CMK (cell line): ENCODE results near the gene UNKL.
A peak's percentile ranks its signal among the peaks of the same experiment; 100 is the strongest.
"Not testable (repeated sequence)": the region's sequence is repeated elsewhere in the genome, so short reads cannot be mapped to it uniquely, and the experiment has no call there.

Source experiments
- DNase-seq: peaks from one replicate; pipeline ENCODE4 v3.0.0-alpha.2; 2010; ENCODE audit warnings: low read depth

Gene UNKL

DNA sequence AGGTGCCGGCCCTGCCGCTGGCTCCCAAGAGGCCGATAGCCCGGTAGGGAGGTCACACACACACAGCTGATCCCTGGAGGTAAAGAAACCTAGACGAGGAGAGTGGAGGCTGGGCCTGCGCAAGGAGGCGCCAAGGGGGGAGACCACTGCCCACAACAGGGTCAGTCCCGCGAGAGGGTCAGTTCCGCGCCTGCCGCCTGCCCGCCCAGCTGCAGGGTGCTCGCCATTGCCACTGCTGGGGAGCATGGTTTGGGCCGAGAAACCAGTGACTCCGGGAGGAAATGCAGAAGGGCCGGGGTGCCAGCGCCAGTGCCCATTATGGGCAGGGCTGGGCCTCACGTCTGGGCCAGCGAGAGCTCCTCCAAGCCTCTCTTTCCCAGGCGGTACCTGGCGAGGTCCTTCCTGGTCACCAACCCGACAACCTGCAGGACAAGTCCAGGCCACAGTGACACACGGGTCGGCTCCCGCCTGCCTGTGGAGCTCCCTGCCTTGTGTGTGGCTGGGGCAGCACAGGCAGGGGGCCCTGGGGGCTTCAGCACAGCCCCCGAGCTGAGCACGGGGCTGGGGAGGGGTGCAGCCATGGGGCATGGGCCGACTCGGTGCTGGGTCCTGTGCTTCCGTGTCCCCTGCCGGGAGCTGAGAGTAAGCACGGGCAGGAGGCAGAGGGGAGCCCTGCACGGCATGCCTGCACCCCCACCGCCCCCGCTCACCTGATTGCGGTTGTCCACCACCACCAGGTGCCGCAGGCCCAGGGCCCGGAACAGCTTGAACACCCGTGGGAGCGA lies 32.0 kb upstream of the UNKL start:
- DNase-seq, result no peak

DNA sequence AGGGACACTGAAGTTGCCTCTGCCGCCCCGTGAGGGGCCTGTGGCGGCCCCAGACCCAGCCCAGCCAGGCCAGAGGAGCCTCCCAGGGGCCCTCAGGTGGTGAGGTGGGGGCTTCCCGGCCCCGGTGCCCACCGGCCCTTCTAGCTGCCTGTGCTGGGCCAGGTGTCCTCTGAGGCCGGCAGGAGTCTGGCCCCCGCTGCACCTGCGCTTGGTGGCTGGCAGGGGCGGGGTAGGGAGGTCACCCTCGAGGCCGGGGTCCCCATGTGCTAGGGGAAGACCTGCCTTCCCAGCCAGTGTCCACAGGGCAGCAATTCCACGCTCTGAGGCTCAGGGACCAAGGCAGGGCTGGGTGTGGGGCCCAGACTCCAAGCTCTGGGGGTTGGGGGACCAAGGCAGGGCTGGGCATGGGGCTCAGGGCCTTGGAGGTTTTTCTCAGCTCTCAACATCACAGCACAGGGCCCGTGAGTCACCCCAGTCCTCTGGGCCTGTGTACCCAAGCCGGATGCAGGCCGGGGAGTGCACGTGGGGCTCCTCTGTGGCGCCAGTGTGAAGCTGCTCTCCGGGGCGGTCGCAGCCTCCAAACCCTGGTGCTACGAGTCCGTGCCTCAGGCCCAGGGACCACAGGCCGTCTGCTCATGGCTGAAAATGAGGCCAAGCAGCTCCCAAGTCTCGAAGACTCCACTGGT lies 31.2 kb upstream of the UNKL start:
- no peak for DNase-seq

DNA sequence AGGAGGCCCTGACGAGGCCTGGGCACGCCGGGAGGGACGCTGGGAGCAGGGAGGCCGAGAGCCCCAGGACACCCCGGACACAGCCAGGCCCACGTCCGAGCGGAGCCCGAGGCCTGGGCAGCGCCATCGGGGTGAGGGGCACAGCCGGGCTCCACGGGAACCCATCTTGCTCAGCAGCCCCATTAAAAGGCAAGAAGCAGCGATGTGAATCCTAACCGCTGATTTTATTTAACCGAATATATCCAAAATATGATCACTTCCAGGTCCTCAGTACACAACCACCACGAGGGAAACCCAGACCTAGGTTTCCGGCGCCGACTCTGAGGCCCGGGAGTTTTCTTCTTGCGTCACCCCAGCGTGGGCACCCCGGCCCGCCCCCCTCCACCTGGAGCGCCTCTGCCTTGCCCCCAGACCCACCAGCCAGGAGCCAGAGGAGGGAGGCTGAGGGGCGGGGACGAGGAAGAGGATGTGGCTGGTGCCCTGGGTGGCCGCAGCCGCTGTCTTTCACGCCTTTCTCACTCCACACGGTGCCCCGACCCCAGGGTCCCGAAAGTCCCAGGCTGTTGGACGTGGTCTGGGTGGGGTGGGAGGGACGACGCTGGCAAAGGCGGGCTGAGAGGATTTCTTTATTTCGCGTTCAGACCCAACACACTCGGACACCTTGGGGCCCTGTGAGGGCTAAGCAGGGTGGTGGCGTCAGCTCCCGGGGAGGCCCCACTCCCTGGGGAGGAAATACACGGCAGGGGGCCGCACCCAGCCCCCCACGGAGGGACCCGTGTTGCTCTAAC lies 30.4 kb upstream of the UNKL start:
- DNase-seq, result no peak

DNA sequence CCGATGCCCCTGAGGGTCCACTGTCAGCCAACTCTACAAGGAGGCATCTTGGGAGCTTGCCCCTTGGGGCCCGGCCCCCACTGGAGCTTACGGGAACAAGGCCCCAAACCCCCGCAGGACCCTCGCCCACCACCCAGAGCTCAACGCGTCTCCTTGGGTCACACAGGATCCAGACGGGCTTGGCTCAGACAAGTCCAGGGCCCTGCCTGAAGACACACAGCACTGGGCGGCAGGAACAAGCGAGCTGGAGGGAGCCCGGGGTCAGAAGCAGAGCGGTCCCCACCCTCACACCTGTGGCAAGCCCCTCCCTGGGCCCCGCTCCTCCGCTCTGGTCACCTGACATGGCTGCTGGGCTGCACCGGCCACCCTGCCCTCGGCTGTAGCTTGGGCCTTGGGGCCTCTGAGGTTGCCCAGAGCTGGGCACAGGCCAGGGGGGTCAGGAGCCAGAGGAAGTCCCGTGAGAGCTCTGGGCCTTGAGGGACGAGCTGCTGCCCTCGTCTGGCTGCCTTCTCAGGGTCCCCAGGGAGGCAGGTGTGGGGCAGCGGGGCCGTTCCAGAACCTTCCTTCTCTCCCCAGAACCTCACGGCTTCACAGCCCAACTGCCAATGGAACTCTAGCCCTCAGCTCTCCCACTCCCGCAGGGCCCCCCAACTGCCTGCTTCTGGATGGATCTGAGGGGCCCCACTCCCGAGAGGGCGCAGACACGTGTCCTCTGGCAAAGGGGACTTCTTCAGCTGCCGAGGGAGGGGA lies 29.7 kb upstream of the UNKL start, which contains the start of gene CCDC154:
Gene CCDC154 (minus strand): TSS at position 577 of the 750 bp plus-strand sequence. CDS start 234 bp downstream, at position 343.
- DNase-seq, result no peak

DNA sequence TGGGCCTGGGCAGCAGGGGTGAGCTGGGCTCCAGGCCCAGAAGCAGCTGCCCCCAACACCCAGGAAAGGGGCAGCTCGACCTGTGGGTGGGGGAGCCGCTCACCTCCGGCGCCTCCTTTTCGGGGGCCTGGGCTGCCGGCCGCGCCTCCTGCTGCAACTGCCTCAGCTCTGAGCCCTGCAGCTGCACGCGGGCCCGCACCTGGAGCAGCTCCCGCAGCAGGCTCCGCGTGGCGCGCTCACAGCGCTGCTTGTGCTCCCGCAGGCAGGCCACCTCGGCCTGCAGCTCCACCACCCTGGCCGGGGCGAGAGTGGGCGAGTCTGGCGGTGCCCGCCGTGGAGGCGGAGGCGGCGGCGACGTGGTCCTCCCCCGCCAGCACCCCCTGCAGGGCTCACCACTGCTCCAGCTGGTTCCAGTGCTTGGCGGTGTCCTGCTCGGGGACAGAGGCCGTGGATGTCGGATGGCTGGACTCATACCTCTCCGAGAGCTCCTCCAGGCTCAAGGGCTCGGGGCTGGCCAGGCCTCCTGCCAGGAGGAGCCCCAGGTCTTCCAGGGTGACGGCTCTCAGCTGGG lies 29.0 kb upstream of the UNKL start:
- DNase-seq, result no peak

DNA sequence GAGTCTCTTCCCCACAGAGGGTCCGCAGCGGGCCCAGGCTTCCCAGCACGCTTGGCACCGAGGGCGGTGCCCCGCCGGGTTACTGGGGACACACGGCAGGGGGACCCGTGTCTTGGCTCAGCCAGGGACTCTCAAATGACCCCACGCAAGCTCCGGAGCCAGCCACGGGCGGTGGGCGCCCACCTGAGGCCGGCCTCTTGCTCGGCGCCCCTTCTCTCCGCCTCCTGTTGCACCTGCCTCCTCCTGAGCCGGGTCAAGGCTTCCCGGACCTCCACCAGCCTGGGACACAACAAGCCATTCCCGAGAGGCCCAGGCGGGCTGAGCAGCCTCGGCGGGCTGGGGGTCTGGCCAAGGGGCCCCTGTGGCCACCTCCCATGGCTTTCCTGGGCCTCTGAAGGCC lies 28.2 kb upstream of the UNKL start:
- DNase-seq, result no peak

DNA sequence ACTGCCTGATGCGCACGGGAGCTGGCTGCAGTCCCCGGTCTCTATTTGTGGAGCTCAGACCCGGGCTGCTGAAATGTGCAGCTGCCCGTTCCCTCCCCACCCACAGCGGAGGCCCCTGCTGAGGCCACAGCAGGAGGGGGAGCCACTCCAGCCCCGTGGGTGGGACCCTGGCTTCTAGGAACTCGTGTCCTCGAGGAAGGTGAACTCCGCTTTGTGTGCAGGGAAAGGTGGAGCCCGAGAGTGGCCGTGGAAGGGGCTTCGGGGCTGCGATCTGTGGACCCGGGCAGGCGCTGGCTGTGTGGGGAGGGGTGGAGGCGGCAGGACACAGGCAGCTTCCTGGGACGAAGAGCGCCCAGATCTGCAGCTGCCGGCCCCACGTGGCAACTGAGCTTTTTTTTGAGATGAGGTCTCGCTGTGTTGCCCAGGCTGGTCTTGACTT lies 26.9 kb upstream of the UNKL start:
- DNase-seq, result no peak

DNA sequence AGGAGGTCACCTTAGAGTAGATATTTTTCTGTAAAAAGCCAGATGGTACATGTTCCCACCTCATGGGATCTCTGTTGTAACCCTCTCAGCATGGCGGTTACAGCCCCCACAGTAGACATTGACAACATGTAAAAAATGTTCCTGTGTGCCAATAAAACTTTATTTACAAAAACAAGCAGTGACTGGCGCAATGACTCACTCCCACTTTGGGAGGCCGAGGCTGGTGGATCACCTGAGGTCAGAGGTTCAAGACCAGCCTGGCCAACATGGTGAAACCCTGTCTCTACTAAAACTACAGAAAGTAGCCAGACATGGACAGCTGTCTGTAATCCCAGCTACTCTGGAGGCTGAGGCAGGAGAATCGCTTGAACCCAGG lies 25.2 kb upstream of the UNKL start:
- DNase-seq, result not testable (repeated sequence)

DNA sequence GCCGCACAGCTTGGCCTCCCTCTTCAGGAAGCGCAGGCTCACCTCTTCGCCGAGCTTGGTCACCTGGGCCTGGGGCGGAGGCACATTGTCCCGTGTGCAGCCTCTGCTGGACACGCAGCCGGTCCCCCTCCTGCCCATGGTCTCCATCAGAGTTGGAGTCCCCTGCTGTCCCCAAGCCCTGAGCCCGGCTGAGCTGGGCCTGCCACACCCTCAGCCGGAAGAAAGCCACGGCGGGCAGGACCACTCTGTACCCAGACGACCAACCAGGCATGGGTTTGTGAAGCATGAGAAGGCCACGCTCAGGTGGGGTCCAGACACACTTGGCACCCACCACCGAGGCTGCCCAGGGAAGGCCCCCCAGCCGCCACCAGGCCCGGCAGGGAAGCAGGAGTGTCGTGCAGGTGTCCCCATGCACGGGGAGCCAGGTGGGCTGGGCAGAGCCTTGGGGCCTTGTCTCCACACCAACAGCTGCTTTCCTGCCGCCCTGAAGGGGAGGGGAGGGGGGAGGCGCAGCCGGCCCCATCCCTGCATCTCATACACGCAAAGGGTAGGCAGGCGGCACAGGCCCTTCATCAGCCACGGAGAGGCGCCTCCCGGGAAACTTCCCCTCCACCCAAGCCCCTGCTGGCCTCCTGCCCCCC lies 24.7 kb upstream of the UNKL start:
- no peak for DNase-seq

DNA sequence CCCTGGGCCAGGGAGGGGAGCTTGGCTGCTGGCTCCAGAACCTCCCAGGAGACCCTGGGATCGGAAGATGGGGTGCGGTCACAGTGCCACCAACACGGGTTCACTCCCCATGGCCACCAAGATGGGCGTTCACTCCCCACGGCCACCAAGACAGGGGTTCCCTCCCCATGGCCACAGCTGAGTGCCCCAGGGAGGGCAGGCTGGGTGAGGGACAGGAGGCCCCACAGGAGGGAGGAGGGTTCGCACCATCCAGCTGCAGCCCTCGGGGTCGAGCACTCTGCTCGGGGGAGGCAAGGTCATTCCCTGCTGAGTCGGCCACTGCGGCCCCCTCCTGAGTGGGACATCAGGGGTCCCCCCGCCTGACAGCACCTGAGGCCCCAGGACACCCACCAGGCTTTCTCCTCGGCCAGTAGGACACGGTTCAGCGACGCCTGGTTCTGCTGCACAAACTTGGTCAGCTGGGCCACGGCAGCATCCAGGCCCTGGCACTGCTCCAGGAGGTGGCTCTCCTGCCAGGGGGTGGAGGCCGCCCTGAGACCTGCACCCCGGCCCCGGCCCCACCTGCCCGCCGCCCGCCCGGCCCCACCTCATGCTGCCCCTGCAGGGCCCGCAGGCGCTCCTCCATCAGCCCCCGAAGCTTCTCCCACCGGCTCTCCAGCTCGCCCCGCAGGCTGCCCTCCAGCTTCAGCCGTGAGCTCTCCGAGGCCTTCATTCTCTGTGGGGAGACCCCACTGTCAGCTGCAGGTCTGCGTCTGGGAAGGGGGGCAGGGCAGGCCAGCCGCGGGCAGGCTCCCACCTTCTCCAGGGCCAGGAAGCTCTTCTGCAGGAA lies 23.9 kb upstream of the UNKL start:
- no peak for DNase-seq

DNA sequence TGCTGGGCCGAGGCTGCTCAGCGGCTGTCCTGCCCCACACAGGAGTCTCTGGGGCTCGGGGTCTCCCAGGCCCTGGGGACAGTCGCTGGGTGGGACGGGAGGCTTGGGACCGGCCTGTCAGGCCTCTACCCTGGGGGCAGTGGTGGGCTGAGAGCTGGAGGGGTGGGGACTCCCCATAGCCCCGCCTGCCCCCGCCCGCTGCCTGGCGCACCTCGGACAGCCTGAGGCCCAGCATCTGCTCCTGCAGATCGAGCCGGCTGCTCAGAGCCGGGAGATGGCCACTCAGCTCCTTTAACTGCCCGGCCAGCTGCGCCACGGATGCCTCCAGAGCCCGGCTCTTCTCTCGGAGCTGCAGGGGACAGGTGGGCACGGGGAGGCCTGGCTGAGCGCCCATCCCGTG lies 23.1 kb upstream of the UNKL start:
- no peak for DNase-seq

DNA sequence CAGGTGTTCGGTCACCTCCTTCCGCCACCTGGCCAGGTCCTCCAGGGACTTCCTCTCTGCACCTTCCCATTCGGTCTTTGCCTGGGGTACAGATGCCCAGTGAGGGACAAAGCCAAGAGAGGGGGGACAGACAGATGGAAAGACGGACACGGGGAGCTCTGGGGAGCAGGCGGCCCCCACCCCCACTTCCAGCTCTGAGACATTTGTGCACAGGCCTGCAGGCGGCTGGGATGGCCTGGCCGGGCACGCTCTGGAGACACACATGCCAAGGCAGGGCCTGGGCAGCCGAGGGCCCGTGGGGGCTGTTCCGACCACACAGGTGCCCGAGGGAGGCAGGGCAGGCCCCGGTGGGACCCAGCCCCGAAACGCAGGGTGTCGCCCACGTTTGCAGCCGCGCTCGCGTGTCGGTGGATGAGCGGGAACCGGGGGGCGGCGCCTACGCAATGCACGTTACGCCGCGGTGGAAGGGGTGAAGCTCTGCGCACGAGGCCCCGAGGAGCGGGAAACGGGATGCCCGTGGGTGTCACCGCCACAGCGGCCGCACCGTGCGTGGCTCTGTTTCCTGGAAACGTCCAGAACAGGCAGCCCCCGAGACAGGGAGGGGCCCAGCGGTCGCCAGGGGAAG lies 22.3 kb upstream of the UNKL start:
- DNase-seq, result no peak

DNA sequence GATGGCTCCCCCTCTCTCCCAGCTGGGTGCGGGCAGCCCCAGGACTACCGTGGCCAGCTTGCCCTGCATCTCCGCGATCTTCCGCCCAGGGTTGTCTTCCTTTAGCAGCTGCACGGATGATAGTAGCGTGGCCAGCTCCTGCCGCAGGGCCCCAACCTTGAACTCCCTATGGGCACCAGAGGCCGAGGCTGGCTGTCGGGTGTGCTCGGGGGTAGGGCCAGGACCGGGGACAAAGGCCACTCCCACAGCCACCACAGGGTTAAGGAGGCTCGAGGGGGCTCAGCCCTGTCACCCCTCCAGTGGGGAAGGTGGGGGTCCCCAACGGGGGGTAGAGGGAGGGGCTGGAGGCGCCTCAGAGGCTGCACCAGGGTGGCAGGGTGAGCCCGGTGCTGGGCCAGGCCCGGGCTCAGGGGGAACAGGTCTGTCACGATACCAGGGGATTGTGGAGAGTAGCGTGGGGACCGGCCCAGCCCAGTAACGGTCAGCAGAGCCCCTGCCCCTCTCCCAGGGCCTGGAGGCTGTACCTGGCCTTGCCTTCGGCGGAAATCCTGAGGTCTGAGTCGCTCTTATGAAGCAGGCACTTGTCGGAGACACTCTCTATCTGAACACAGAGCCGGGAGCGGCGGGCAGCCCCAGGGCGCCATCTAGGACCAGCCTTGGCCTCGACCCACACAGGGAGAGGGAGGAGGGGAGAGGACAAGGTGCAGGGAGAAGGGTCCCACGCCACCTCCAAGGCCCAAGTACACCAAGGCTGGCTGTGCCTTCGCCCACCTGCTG lies 21.6 kb upstream of the UNKL start:
- no peak for DNase-seq

DNA sequence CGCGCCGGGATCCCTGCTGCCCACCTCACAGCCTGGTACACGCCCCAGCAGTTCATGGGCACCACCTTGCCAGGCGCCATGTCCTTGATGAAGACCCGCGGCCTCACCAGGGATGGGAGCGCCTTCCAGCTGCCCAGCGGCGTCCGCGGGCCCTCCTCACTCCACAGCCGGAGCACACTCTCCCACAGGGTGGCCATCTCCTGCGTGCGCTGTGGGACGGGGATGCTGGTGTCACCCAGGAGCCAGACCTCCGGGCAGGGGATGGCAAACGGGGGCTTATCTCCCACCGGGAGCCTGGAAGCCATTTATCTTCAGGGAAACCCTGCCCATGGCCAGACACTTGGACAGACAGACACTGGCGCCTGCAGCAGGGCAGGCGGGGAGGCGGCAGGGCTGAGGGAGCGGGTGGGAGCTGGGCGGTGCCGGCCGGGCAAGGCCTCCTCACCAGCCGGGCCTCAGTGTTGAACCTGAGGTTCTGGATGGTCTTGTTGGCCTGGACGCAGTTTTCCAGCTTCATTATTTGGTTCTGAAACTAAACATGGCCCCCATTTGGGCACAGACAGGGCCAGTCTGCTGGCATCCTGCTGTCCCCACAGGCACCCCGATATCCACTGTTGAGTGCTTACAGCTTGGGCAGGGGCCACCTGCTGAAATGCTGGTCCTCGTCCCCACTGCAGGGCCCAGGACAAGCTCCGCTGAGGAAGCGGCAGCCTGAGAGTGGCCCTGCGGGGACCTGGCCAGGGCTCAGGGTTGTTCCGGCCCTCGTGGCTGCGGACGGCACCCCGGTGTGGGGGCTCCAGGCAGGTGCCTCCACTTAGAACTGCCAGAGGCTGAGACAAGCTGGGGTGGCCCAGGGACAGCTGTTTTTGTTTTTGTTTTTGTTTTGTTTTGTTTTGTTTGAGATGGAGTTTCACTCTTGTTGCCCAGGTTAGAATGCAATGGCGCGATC lies 20.4 kb upstream of the UNKL start:
- no peak for DNase-seq

DNA sequence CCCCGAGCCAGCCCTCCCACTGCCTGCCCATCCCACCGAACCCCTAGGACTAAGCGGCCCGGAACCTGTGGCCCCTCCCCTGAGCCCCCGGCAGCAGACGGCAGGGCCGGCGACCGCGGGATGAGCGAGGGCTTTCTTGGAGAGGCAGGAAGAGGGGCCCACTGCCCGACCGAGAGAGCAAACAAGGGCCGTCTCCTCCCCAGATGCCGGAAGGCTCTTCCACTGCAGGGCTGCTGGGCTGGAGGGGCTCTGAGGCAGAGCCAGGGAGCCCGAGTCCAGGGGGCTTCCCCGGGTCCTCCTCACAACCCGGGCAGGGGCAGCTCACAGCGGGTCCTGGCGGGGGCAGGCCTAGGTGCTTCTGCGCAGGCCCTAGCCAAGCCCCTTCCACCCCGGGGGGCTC lies 19.3 kb upstream of the UNKL start:
- DNase-seq, result no peak

DNA sequence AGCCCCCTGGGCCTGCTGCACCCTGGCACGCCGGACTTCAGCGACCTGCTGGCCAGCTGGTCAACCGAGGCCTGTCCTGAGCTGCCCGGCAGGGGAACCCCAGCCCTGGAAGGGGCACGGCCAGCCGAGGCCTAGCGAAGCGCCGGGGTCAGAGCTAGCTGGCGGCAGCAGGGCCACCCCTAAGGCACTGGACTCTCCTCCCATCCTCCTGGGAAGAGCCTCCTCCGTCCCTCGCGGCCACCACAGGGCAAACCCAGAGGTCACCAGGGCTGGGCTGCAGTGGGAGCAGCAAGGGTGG lies 18.7 kb upstream of the UNKL start:
- DNase-seq, result no peak

DNA sequence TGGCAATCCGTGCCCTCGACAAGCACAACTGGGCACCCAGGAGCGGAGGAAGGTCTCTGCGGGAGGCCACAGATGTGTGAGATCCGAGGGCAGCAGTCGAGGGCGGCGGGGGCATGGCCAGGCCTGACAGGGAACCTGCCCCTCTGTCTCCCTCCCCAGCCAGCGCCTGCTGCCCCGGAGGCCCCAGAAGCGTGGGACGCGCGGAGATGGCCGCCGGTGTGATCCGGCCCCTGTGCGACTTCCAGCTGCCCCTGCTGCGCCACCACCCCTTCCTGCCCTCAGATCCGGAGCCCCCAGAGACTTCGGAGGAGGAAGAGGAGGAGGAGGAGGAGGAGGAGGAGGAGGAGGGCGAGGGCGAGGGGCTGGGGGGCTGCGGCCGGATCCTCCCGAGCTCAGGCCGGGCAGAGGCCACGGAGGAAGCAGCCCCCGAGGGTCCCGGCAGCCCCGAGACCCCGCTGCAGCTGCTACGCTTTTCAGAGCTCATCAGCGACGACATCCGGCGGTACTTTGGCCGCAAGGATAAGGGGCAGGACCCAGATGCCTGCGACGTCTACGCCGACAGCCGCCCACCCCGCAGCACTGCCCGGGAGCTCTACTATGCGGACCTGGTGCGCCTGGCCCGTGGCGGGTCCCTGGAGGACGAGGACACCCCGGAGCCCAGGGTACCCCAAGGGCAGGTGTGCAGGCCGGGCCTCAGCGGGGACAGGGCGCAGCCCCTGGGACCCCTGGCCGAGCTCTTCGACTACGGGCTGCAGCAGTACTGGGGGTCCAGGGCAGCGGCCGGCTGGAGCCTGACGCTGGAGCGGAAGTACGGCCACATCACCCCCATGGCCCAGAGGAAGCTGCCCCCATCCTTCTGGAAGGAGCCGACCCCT lies 18.1 kb upstream of the UNKL start:
- peak; percentile 26 for DNase-seq
